HuH-7 (cell line): ENCODE results near the gene MDFI.

ENCODE experiments used
- DNase-seq: peaks from one replicate; pipeline ENCODE4 v3.0.0; 2011; ENCODE audit warnings: low spot score

MDFI gene, protein sequence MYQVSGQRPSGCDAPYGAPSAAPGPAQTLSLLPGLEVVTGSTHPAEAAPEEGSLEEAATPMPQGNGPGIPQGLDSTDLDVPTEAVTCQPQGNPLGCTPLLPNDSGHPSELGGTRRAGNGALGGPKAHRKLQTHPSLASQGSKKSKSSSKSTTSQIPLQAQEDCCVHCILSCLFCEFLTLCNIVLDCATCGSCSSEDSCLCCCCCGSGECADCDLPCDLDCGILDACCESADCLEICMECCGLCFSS

GRCh38 chr6:41638002-41638934 lies at the start of gene MDFI:
Gene MDFI, plus strand, starts transcription at chr6:41638468. Its CDS starts 282 bp downstream, at chr6:41638750.
- no peak for DNase-seq

DNA sequence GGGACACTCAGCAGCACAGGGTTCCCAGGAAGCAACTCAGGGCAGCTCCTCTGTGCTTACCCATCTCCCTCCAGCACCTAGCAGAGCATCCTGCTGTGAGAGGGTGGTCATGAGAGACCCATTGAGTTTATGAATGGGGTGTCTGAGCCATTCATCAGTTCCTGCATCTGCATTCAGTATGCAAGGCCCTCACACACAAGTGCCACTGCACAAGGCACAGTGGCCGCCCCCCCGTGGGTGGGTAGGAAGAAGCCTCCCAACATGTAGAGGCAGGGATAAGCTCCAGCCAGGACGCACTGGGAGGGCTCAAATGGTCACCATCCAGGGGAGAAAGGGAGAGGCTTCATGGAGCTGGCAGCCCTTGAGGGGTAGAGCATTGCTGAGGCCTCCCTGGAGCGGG lies 49.0 kb upstream of the MDFI start:
- DNase-seq: no peak

GRCh38 chr6:41589636-41590622 lies 48.3 kb upstream of the MDFI start:
- DNase-seq: no peak

- no peak for DNase-seq
Observed at GRCh38 chr6:41591122-41591521, 47.1 kb upstream of the MDFI start.

DNA sequence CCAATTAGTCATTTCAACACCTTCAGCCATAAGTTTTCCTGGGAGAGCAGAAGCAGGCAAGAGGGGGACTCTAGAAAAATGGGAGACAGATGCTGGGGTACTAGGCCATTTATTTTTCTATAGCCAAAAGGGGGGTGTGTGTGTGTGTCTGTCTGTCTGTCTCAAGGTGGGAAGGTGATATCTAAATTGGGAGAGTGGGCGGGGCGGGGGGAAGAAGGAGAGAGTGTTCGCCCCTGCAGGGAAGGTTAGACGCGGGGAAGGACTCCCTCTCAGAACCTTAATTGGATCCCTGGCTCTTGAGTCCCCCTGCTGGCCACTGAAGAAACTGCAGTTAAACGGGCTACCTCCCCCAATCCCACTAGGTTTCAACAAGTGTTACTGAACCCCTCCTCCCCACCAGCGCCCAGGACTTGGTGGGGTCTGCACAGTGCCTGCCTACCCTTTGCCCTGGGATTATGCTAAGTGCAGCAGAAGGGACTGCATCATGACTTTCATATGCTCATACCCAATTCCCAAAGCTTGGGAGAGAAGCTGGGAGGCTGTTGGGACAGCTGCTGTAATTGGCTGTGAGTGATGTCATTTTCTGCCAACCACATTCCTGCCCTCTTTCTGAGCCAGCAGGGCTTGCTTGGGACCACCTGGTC lies 46.3 kb upstream of the MDFI start:
- DNase-seq: peak; percentile 90

DNA sequence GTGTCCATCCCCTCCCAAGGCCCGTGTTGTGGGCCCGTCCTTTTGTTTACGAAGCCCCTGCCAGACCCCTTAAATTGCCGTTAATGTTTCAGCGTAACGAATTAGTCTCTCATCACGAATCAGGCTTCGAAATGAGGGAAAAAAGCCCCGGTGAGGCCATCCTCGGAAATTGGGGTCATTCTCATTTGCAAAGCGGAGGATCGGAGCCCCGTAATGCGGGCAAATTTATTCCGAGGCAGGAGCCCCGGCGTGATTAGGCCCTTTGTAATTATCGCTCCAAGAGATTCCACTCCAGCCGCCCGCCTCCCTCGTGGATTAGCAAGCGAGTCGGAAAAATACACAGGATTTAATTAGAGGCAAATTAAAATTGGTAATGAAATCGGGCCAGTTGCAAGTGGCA lies 44.9 kb upstream of the MDFI start:
- no peak for DNase-seq

GRCh38 chr6:41593839-41594238 lies 44.4 kb upstream of the MDFI start:
- DNase-seq: no peak

- DNase-seq: no peak
Observed at GRCh38 chr6:41594326-41594725, 43.9 kb upstream of the MDFI start.

- DNase-seq: no peak
Observed at GRCh38 chr6:41594766-41595165, 43.5 kb upstream of the MDFI start.

- no peak for DNase-seq
Observed at GRCh38 chr6:41595166-41595565, 43.1 kb upstream of the MDFI start.

DNA sequence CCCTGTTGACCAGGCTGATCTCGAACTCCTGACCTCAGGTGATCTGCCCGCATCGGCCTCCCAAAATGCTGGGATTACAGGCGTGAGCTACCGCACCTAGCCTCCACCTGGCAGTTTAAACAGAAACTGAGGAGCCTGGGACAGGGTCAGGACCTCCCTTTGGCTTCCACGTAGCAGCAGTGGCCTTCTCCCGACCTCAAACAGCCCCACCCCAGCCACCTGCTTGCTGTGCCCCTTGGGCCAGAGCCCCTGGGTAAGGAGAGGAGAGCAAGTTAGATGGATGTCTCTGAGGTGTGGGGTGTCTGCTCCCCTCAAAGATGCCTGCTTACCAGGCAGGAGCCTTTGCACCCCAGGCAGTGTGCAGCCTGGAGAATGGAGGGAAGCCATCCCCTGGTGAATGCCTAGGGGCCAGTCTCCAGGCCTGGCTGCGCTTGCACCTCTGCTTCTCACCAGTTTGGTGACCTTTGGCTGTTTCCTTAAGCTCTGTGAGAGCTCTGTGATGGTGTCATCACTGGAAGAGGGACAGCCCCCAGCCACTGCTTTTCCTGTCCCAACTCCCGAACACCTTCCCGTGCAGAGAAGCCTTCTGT lies 42.1 kb upstream of the MDFI start:
- no peak for DNase-seq

DNA sequence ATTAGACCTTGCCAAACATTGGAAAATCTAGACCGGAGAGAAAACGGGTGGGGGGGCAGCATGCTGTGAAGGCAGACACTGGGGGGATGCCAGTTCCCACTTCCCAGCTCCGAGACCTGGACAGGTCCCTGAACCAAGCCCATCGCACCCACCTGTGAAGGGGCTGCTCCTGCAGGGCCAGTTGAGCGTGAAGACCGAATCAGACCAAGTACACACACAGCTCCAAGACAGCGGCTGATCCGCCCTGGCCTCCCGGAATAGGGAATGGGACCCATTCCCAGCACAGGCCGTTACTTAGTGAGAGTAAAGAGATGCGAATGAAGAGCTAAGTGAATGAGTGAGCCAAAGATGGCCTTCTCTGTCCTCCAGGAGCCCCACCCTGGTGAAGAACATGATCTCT lies 41.5 kb upstream of the MDFI start:
- no peak for DNase-seq

DNA sequence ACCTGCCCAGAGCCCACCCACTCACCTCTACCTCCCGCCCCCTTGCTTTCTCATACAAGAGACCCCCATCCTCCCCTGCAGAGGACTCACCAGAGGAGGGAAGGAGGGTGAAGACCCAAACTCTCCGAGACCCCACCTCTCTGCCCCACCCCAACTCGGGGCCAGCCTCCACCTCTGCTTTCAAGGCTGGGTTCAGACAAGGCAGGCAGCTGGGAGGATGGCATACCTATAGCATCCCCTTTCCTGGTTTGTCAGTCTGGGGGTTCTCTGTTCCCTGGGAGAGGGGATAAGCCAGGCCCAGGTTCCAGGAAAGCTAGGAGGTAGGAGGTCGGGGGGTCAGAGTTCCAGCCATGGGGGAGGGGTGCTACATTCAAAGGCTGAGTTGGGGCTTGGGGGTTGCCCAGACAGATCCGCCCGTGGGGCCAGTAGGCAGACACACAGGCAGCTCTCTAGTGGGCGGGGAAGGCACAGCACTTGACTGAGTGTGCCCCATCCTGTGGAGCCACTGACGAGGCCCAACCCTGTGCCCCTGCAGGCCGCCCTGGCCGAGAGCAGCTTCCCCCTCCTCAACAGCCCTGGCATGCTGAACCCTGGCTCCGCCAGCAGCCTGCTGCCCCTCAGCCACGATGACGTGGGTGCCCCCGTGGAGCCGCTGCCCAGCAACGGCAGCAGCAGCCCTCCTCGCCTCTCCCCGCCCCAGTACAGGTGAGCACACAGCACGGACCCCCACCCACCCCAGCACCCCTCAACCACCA lies 40.8 kb upstream of the MDFI start:
- no peak for DNase-seq

DNA sequence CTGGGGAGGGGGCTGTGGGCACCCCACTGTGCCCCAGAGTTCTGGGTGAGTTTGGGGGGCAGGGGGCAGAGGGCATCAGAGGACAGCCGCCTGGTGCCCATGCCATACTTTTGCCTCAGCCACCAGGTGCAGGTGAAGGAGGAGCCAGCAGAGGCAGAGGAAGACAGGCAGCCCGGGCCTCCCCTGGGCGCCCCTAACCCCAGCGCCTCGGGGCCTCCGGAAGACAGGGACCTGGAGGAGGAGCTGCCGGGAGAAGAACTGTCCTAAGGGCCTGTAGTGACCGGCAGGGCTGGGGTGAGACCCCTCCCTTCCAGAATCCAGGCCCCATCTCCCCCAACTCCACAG lies 39.6 kb upstream of the MDFI start:
- no peak for DNase-seq

GRCh38 chr6:41599015-41599851 lies 39.0 kb upstream of the MDFI start:
- DNase-seq: no peak

DNA sequence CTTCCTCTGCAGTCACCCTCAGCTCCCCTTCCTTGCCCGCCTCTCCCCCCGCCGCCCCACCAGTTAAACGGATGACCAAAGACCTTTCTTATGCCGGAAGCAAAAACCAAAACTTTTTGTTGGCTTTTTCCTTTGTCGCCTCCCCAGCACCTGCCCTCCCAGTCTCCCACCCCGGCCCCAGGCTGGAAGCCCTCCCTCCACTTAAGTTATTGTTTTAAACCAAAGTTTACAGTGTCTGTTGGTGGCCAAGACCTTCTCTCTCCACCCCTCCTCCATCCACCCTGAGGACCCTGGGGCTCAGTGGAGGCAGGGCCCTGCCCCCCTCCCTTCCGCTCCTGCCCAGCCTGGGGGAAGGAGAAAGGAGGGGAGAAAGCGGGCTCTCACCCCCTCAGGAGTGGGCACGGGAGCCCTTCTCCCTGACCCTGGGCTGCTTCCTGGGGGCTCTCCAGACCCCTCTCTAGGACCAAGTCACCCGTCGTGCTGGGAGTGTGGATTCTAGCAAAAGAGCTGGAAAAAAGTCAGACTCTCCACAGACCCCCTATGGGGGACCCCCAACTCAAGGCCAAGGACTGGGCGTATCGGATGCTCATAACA lies 38.3 kb upstream of the MDFI start:
- no peak for DNase-seq

GRCh38 chr6:41600499-41601247 lies 37.6 kb upstream of the MDFI start:
- DNase-seq: no peak

GRCh38 chr6:41601248-41601549 lies 37.1 kb upstream of the MDFI start:
- no peak for DNase-seq

DNA sequence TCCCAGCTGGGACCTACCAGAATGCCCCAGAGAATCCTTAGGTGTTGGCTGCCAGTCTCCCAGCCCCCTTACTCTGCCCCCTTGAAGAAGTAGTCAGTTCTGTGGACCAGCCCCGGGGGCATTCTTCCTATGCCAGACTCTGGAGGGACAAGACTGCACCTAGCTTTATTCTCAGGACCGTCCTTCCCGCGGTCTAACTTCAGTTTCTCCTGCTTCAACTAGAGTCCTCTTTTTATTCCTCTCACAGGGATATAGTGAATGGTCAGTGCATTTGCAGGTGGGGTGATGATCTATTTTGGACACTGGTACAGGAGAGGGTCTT lies 35.9 kb upstream of the MDFI start:
- no peak for DNase-seq
